ENCODE data around the gene WNK4. TPM values are rescaled to one million over a fixed set of nuclear protein-coding genes. Genes with fewer than 3 reads are reported as not detected.

The WNK4 gene
- total and polyA plus RNA-seq, 2 experiments from 2014 or later: 0.10 to 0.65 TPM

DNA sequence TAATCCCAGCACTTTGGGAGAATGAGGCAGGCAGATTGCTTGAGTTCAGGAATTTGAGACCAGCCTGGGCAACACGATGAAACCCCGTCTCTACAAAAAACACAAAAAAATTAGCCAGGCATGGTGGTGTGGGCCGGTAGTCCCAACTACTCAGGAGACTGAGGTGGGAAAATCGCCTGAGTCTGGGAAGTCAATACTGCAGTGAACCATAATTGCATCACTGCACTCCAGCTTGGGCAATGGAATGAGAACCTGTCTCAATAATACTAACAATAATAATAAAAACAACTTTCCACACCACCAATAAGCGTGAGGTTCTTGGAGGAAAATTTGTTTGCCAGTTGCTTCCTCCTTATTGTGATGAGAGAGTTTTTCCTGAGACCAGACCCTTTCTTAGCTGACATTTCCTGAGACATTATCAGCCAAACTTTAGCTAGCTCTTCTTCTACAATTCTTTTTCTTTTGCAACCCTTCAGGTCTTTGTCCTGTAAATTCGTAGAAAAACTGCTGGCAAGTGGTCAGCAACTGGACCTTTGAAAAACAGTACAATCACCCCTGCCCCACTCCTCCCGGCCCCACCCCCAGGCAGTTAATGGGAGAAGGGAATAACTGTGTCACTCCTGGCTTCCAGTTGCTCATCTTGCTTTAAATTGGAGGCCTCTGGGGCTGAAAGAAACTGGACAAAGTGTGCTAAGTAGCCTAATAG lies 32.1 kb upstream of the WNK4 start:
- Histone ChIP-seq H3K79me2 (replicated peaks; ENCODE audit: insufficient read depth) (peaks cover 5% of the 10 kb centered on the region), H3K4me3 (no peak overlapping the region), H2AFZ (peak overlapping the region; percentile 87), H3K27me3 (ENCODE audit: insufficient read depth) (peaks cover 18% of the 10 kb centered on the region), H3F3A (replicated peaks; ENCODE audit: low read depth) (0 out of 2 replicates have a peak, but pooled peaks cover 14% of the 10 kb centered on the region), H3K27ac (ENCODE audit: low read depth) (no peak overlapping the region), H4K20me1 (replicated peaks; ENCODE audit: insufficient read depth) (no peaks in the 10 kb centered on the region), H3K4me2 (peak overlapping the region; percentile 61), H3K36me3 (ENCODE audit: insufficient read depth) (no peaks in the 10 kb centered on the region), H3K9me2 (ENCODE audit: insufficient read depth) (peaks cover 5% of the 10 kb centered on the region; the same call in 1 of the 2 replicates), H3K4me1 (ENCODE audit: insufficient read depth) (peaks cover 35% of the 10 kb centered on the region)
- TF ChIP-seq, protein P1, sequence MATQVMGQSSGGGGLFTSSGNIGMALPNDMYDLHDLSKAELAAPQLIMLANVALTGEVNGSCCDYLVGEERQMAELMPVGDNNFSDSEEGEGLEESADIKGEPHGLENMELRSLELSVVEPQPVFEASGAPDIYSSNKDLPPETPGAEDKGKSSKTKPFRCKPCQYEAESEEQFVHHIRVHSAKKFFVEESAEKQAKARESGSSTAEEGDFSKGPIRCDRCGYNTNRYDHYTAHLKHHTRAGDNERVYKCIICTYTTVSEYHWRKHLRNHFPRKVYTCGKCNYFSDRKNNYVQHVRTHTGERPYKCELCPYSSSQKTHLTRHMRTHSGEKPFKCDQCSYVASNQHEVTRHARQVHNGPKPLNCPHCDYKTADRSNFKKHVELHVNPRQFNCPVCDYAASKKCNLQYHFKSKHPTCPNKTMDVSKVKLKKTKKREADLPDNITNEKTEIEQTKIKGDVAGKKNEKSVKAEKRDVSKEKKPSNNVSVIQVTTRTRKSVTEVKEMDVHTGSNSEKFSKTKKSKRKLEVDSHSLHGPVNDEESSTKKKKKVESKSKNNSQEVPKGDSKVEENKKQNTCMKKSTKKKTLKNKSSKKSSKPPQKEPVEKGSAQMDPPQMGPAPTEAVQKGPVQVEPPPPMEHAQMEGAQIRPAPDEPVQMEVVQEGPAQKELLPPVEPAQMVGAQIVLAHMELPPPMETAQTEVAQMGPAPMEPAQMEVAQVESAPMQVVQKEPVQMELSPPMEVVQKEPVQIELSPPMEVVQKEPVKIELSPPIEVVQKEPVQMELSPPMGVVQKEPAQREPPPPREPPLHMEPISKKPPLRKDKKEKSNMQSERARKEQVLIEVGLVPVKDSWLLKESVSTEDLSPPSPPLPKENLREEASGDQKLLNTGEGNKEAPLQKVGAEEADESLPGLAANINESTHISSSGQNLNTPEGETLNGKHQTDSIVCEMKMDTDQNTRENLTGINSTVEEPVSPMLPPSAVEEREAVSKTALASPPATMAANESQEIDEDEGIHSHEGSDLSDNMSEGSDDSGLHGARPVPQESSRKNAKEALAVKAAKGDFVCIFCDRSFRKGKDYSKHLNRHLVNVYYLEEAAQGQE (IDR thresholded peaks at IDR 0.05; ENCODE audit: unreplicated experiment): no peak
- no peak for TF ChIP-seq CREB1 (CRISPR knock-in tag; IDR thresholded peaks at IDR 0.05; ENCODE audit: low read depth)
- no peak for TF ChIP-seq EZH2phosphoT487 (IDR thresholded peaks at IDR 0.05; ENCODE audit: unreplicated experiment)
- no peak for TF ChIP-seq STAT1 (IDR thresholded peaks at IDR 0.05; ENCODE audit: unreplicated experiment)
- no peak for TF ChIP-seq EZH2 (IDR thresholded peaks at IDR 0.05; ENCODE audit: low read depth, unreplicated experiment)
- no peak for TF ChIP-seq ZNF331 (CRISPR knock-in tag; IDR thresholded peaks at IDR 0.05; ENCODE audit: low read depth)
- no peak for TF ChIP-seq POLR2AphosphoS5 (IDR thresholded peaks at IDR 0.05; ENCODE audit: low read depth)
- TF ChIP-seq ZNF462 (CRISPR knock-in tag; IDR thresholded peaks at IDR 0.05): no peak
- no peak for TF ChIP-seq JUNB (IDR thresholded peaks at IDR 0.05; ENCODE audit: unreplicated experiment)
- no peak for TF ChIP-seq NANOG (IDR thresholded peaks at IDR 0.05; ENCODE audit: borderline replicate concordance)
- no peak for TF ChIP-seq ZNF114 (CRISPR knock-in tag; IDR thresholded peaks at IDR 0.05)
- no peak for TF ChIP-seq ETS1 (IDR thresholded peaks at IDR 0.05)
- TF ChIP-seq CTCF (conservative IDR thresholded peaks at IDR 0.05; ENCODE audit: low read depth in 2 of 2): no peak
- Mint-ChIP-seq H3K27ac (no peak overlapping the region), H3K4me3 (no peak overlapping the region), H3K36me3 (ENCODE audit: low read depth) (peaks cover 5% of the 10 kb centered on the region; the same call in 2 of the 3 replicates), H3K27me3 (ENCODE audit: insufficient read depth, low read depth, poor library complexity) (peaks cover 20% of the 10 kb centered on the region), H3K9me3 (peaks cover 11% of the 10 kb centered on the region), H3K4me1 (peaks cover 28% of the 10 kb centered on the region)
- ATAC-seq (no peak), DNase-seq (ENCODE audit: low spot score) (no peak)

Measured in GM23338 (cell line).